Natural killer cell (primary cell): ENCODE results near the gene FAM89B. TPM values are rescaled to one million over a fixed set of nuclear protein-coding genes. Genes with fewer than 3 reads are reported as not detected.

Experiments used
- ATAC-seq, 3 donors: fragments of 150-1000 bp in 2 of 3; fragments of 200-7000 bp in 1 of 3; cut with Tn5 transposase; 1 replicate in 1 of 3; 2 replicates in 2 of 3; pipeline ENCODE4 v1.10.0; 2021; ENCODE audit warnings: mild to moderate bottlenecking in 2 of 3, moderate library complexity in 2 of 3
- DNase-seq, 2 donors: peaks; one replicate each; pipeline versions ENCODE4 v3.0.0 to v3.0.0-alpha.2; 2013 to 2021; ENCODE audit warnings: mixed read lengths in 1 of 2
- H3K27ac ChIP-seq: one replicate; pipeline ENCODE4 v1.5.1; 2013; ENCODE audit warnings: mild to moderate bottlenecking, low read length
- H3K27me3 ChIP-seq: one replicate; pipeline ENCODE4 v1.6.1; 2013; ENCODE audit warnings: low read length; ENCODE audit not compliant: control insufficient read depth, insufficient read depth
- H3K36me3 ChIP-seq: one replicate; pipeline ENCODE4 v1.6.1; 2013; ENCODE audit warnings: low read length; ENCODE audit not compliant: control insufficient read depth, insufficient read depth
- H3K4me1 ChIP-seq: one replicate; pipeline ENCODE4 v1.6.1; 2013; ENCODE audit warnings: low read length; ENCODE audit not compliant: control insufficient read depth, insufficient read depth
- H3K4me3 ChIP-seq: one replicate; pipeline ENCODE4 v1.5.1; 2013; ENCODE audit warnings: low read length
- H3K9me3 ChIP-seq: one replicate; pipeline ENCODE4 v1.6.1; 2013; ENCODE audit warnings: low read length; ENCODE audit not compliant: control insufficient read depth, insufficient read depth
- H3K27ac Mint-ChIP-seq, 2 donors: one replicate each; pipeline ENCODE4 v1.8.0; 2022; ENCODE audit warnings: mild to moderate bottlenecking in 2 of 2, mixed read lengths in 2 of 2, moderate library complexity in 1 of 2
- H3K27me3 Mint-ChIP-seq, 2 donors: one replicate each; pipeline ENCODE4 v1.8.0; 2022; ENCODE audit warnings: low read depth in 2 of 2, mixed read lengths in 2 of 2
- H3K36me3 Mint-ChIP-seq: one replicate; pipeline ENCODE4 v1.8.0; 2022; ENCODE audit warnings: mixed read lengths
- H3K4me1 Mint-ChIP-seq, 2 donors: one replicate each; pipeline ENCODE4 v1.8.0; 2022; ENCODE audit warnings: mixed read lengths in 2 of 2
- H3K4me3 Mint-ChIP-seq: one replicate; pipeline ENCODE4 v1.8.0; 2022; ENCODE audit warnings: mild to moderate bottlenecking, moderate library complexity, mixed read lengths
- H3K9me3 Mint-ChIP-seq, 2 donors: one replicate each; pipeline ENCODE4 v1.8.0; 2022; ENCODE audit warnings: mixed read lengths in 2 of 2
- whole genome bisulfite sequencing: methylation state at CpG from one replicate; pipeline ENCODE4 v1.1.7; 2013; ENCODE audit warnings: missing lambda C conversion rate; ENCODE audit not compliant: insufficient coverage; 5-methylcytosine and 5-hydroxymethylcytosine counted together
- intact Hi-C: fragments of 100-400 bp; cut with micrococcal nuclease; formaldehyde crosslinking; loops from one replicate; pipeline ENCODE4 v1.14.2; 2022
- total RNA-seq, 4 donors: library from RNA; stranded (reverse); fragments of 120-200 nt in 1 of 4; gene quantifications; one replicate each; pipeline versions ENCODE4 v1.2.3 to v1.2.4, GENCODE V29; 2013 to 2022
- TF ChIP-seq, protein P1 (sequence below): fragments of 200-600 bp; IDR thresholded peaks from one replicate; pipeline ENCODE4 v1.8.0; 2022; ENCODE audit warnings: antibody characterized with exemption

FAM89B gene
- total RNA-seq, 3 donors from 2014 or later (not counting 1 experiment from before 2014, with no cell fraction given) = 41.4 to 52.4 (median 44.6) TPM

DNA sequence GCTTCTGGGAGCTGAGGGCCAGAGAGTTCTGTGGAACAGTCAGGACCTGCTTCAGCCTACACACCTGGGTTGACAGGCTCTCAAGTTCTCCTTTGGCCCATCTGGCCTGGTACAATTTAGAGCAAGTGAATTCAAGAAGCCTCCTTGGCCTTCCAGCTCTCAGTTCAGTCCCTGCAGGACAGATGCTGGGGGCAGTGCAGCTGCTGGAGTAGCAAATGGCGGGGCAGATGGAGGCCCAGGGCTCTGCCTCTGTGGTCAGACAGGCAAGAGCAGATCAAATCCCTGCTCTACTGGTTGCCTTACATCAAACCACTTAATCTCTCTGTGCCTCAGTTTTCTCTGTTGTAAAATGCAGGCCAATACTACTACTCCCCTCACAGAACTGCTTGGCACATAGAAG lies 31.9 kb downstream of the FAM89B start:
- DNase-seq = no peak
- H3K36me3 Mint-ChIP-seq = no peaks in the 10 kb centered on the region
- intact Hi-C loops = no loop called here
- no peaks in the 10 kb centered on the region for H3K9me3 ChIP-seq
- peaks cover 47% of the 10 kb centered on the region for H3K36me3 ChIP-seq
- peak overlapping the region in 1 of 2 donors; percentile 56 for H3K27ac Mint-ChIP-seq
- no peaks in the 10 kb centered on the region for H3K27me3 Mint-ChIP-seq
- no peak for ATAC-seq
- 90% methylated on average over 1 of the region's 1 CpG for WGBS
- no peak overlapping the region for H3K27ac ChIP-seq
- H3K27me3 ChIP-seq = no peaks in the 10 kb centered on the region
- no peaks in the 10 kb centered on the region for H3K9me3 Mint-ChIP-seq
- no peak overlapping the region for H3K4me3 ChIP-seq
- peaks cover 4% of the 10 kb centered on the region in 2 donors for H3K4me1 Mint-ChIP-seq
- TF ChIP-seq, protein P1, sequence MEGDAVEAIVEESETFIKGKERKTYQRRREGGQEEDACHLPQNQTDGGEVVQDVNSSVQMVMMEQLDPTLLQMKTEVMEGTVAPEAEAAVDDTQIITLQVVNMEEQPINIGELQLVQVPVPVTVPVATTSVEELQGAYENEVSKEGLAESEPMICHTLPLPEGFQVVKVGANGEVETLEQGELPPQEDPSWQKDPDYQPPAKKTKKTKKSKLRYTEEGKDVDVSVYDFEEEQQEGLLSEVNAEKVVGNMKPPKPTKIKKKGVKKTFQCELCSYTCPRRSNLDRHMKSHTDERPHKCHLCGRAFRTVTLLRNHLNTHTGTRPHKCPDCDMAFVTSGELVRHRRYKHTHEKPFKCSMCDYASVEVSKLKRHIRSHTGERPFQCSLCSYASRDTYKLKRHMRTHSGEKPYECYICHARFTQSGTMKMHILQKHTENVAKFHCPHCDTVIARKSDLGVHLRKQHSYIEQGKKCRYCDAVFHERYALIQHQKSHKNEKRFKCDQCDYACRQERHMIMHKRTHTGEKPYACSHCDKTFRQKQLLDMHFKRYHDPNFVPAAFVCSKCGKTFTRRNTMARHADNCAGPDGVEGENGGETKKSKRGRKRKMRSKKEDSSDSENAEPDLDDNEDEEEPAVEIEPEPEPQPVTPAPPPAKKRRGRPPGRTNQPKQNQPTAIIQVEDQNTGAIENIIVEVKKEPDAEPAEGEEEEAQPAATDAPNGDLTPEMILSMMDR = no peak
- no peaks in the 10 kb centered on the region for H3K4me1 ChIP-seq
- H3K4me3 Mint-ChIP-seq = no peak overlapping the region

DNA sequence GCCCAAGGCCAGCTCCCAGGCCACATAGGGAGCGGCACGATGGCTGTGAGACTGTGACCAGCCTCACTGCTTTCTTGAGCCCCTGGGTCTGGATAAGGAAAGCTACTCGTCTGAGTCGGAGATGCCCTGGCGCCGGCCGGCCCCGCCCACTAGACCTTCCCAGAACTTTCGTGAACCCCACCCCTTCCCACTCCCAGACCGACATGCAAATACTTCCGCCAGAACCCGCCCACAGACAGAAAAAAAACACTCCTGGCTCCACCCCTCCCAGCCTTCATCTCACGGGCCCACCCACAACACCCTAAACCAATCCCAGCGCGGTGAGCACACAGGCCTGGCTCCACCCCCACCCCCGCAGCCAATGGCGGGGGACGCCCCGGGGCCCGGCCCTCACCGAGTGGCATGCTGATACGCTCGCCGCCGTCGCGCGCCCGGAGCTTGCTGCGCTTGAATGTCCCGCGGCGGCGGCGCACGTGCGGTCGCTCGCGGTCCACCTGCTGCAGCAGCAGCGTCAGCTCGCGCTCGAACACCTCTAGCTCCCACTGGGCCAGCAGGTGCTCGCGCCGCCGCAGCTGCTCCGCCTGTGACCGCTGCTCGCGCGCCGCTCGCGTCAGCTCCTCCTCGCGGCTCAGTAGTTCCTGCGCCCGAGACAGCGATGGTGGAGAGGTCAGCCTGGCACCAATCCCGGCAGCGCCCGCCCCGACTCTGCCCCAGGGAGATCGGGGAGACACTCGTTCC lies 34.7 kb downstream of the FAM89B start:
- WGBS = 96% methylated on average over 67 of the region's 67 CpGs
- no peaks in the 10 kb centered on the region for H3K36me3 Mint-ChIP-seq
- peaks cover 48% of the 10 kb centered on the region for H3K36me3 ChIP-seq
- intact Hi-C loops = no loop called here
- H3K9me3 ChIP-seq = no peaks in the 10 kb centered on the region
- H3K27me3 ChIP-seq = no peaks in the 10 kb centered on the region
- H3K27ac ChIP-seq = no peak overlapping the region
- ATAC-seq = peak in 1 of 3 donors; percentile 26
- no peak overlapping the region for H3K27ac Mint-ChIP-seq
- TF ChIP-seq, protein P1 = no peak
- peaks cover 24% of the 10 kb centered on the region for H3K4me1 ChIP-seq
- H3K4me3 Mint-ChIP-seq = no peak overlapping the region
- H3K27me3 Mint-ChIP-seq = no peaks in the 10 kb centered on the region
- H3K4me3 ChIP-seq = no peak overlapping the region
- peaks cover 22 to 31% of the 10 kb centered on the region in 2 donors for H3K4me1 Mint-ChIP-seq
- no peaks in the 10 kb centered on the region for H3K9me3 Mint-ChIP-seq
- no peak for DNase-seq

DNA sequence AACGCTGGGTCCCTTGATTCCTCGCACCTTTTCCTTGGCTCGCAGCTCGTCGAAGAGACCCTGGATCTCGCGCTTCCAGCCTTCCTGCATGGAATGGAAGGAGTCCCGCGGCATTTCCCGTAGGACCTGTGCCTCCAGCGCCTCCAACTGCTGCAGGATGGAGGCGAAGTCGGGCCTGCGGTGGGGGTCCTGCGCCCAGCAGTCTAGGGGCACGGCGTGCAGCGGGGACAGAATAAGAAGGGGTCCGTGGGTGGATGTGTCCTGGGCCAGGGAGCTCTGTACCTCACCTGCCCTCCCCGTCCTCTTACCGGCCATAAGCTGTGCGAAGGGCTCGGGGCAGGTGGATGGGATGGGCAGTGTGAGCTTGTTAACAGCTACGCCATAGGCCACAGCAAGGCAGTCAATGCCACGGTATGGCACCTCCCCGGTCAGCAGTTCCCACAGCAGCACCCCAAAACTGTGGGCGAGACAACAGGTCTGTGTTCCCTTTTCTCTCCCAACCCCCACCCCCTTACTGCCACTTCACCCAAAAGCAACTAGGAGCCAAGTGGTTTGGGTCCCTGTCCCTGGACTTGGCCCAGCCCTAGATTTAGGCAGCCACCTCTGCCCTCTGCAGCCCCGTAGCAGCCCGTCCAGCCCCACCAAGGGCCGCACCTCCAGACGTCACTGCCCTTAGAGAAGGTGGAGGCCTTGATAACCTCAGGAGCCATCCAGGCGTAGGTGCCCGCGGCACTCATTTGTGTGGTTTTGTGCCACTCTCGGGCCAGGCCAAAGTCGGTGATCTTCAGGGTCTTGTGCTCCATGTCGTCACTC lies 35.5 kb downstream of the FAM89B start:
- Mint-ChIP-seq H3K9me3 (no peaks in the 10 kb centered on the region), H3K36me3 (no peaks in the 10 kb centered on the region), H3K4me1 (peaks cover 27 to 38% of the 10 kb centered on the region in 2 donors), H3K4me3 (no peak overlapping the region), H3K27ac (no peak overlapping the region), H3K27me3 (no peaks in the 10 kb centered on the region)
- TF ChIP-seq, protein P1 = no peak
- no peak overlapping the region for H3K4me3 ChIP-seq
- 96% methylated on average over 37 of the region's 37 CpGs for WGBS
- ATAC-seq (no peak), DNase-seq (no peak)
- peaks cover 32% of the 10 kb centered on the region for H3K4me1 ChIP-seq
- peaks cover 48% of the 10 kb centered on the region for H3K36me3 ChIP-seq
- intact Hi-C loops = no loop called here
- H3K9me3 ChIP-seq = no peaks in the 10 kb centered on the region
- no peaks in the 10 kb centered on the region for H3K27me3 ChIP-seq
- H3K27ac ChIP-seq = no peak overlapping the region
